Activated naive CD8-positive, alpha-beta T cell treated with anti-CD3 and anti-CD28 coated beads, Interleukin-2, amount 10 ng/mL, durations not matched to agents 7 days and 5 days (primary cell): Measurements from ENCODE around the gene OR4D6. TPM values are rescaled to one million over a fixed set of nuclear protein-coding genes. Genes with fewer than 3 reads are reported as not detected.

Source experiments
- ATAC-seq: fragments of 150-1000 bp; cut with Tn5 transposase; one replicate; pipeline ENCODE4 v1.10.0; 2021; ENCODE audit warnings: low read depth, moderate library complexity
- POLR2A ChIA-PET: fragments of 350-600 bp; sonication (Branson Sonifier 250); formaldehyde crosslinking; loops from one replicate; lab custom pipeline; 2021; ENCODE audit warnings: antibody characterized with exemption; lab: Charles Lee
- DNase-seq: peaks from one replicate; pipeline ENCODE4 v3.0.0; 2021
- H3K27ac Mint-ChIP-seq: one replicate; pipeline ENCODE4 v1.8.0; 2022; ENCODE audit warnings: mild to moderate bottlenecking, mixed read lengths
- H3K27me3 Mint-ChIP-seq: one replicate; pipeline ENCODE4 v1.8.0; 2022; ENCODE audit warnings: mild to moderate bottlenecking, moderate library complexity, mixed read lengths
- H3K36me3 Mint-ChIP-seq: one replicate; pipeline ENCODE4 v1.8.0; 2021; ENCODE audit warnings: mild to moderate bottlenecking, mixed read lengths
- H3K4me1 Mint-ChIP-seq: one replicate; pipeline ENCODE4 v1.8.0; 2021; ENCODE audit warnings: mixed read lengths
- H3K4me3 Mint-ChIP-seq: one replicate; pipeline ENCODE4 v1.8.0; 2022; ENCODE audit warnings: mild to moderate bottlenecking, moderate library complexity, mixed read lengths
- H3K9me3 Mint-ChIP-seq: one replicate; pipeline ENCODE4 v1.8.0; 2021; ENCODE audit warnings: mixed read lengths
- total RNA-seq, 2 experiments: library from RNA; stranded (reverse); gene quantifications; one replicate each; pipeline ENCODE4 v1.2.3, GENCODE V29; 2021

OR4D6 gene
- total RNA-seq, 2 experiments from 2014 or later, result not detected

DNA sequence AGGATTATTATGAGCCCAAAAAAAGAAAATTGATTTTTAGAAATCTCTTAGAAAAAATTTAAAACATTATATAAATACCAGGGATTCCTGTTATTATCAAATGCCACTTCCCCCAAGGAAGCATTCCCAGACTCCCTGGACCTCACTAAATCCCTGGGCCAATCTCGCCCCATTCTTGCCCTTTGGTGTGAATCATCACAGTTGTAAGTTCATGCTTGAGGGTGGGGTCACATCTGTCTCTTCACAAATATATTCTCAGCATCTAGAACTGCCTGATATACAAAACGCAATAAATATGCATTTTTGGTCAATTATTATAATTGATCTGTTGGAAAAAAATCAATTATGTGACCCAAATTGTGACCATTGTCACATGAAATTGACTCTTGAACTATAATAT lies 8.3 kb upstream of the OR4D6 start:
- Mint-ChIP-seq H3K27me3 (peaks cover 22% of the 10 kb centered on the region), H3K27ac (no peak overlapping the region), H3K36me3 (no peaks in the 10 kb centered on the region), H3K4me3 (no peak overlapping the region), H3K4me1 (no peaks in the 10 kb centered on the region), H3K9me3 (peaks cover 11% of the 10 kb centered on the region)
- POLR2A ChIA-PET, result no interaction called here
- ATAC-seq, result no peak
- no peak for DNase-seq

DNA sequence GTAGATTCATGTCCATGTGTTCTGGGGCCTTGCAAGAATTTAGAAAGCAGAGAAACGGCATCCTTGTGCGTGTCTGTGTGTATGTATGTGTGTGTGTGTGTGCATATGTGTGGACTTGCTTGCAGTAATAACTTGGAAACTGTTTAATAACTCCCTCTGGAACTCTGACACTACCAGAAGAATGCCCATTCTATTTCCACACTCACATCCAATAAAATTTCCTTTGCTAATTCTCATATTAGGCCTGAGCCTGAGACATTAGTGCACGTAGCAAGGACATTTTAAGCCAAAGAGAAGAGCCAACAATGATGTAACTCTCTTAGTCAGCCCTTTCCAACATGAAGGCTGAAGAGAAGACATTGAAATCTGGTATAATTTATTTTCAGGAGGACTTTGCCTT lies 3.2 kb downstream of the OR4D6 start:
- DNase-seq (no peak), ATAC-seq (no peak)
- Mint-ChIP-seq H3K4me1 (no peaks in the 10 kb centered on the region), H3K27ac (no peak overlapping the region), H3K27me3 (peaks cover 15% of the 10 kb centered on the region), H3K4me3 (no peak overlapping the region), H3K36me3 (no peaks in the 10 kb centered on the region), H3K9me3 (no peaks in the 10 kb centered on the region)
- POLR2A ChIA-PET, result no interaction called here

DNA sequence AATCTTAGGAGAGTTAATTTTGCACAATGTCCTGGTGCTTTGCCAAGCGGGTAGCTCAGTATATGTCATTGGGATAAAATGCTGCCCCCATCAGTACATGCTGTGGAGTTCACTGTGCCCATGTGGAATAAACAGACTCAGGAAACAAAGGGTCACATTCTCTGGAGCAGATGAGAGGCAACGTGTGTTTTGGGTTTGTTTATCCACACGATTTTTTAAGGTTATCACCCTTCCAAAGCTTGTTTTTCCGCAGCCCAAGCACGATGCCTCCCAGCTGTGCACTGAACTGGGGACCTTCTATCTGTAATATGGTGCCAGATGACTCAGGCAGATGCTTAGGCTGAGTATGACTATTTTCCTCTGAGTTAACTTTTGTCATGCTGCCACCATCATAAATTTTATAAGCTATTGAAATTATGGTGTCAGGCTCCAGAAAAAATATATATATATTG lies 6.5 kb downstream of the OR4D6 start:
- no peaks in the 10 kb centered on the region for H3K9me3 Mint-ChIP-seq

DNA sequence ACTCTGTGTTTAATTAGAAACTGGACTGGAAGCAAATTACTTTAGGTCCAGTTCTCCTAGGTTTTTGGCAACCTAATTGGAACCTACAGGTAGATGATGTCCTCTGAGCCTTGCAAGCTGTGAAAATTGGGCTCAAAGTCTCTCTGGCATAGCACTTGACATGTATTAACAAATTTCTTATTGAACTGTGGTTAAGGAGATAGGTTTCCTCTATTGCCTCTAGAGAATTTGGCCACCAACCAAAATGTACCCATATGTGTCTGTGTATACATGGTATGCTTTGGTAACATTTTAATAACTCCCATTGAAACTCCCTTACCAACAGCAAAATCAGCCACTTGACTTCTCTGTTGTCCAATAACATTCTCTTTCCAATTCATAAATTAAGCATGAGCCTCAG lies 16.3 kb downstream of the OR4D6 start, which contains the start of gene OR4D10:
Gene OR4D10, plus strand, starts transcription at position 301 of the 400 bp plus-strand sequence. CDS start 4,115 bp downstream, outside the sequence.
- Mint-ChIP-seq H3K36me3 (no peaks in the 10 kb centered on the region), H3K9me3 (no peaks in the 10 kb centered on the region), H3K27me3 (peaks cover 16% of the 10 kb centered on the region), H3K4me3 (no peak within 1 kb of the TSS), H3K27ac (no peak within 1 kb of the TSS), H3K4me1 (no peaks in the 10 kb centered on the region)
- DNase-seq (no peak), ATAC-seq (no peak)
- POLR2A ChIA-PET, result interaction anchor here (0.5 kb wide), 1 partner anchor 796 kb away, joined by 3 read pairs; no protein-coding TSS in a partner anchor

More for the DNA sequence above, 6.5 kb downstream of the OR4D6 start:
- DNase-seq, result no peak
- no peaks in the 10 kb centered on the region for H3K36me3 Mint-ChIP-seq
- H3K27me3 Mint-ChIP-seq, result peaks cover 16% of the 10 kb centered on the region
- POLR2A ChIA-PET, result no interaction called here
- no peak for ATAC-seq
- no peaks in the 10 kb centered on the region for H3K4me1 Mint-ChIP-seq
- H3K4me3 Mint-ChIP-seq, result no peak overlapping the region
- H3K27ac Mint-ChIP-seq, result no peak overlapping the region

DNA sequence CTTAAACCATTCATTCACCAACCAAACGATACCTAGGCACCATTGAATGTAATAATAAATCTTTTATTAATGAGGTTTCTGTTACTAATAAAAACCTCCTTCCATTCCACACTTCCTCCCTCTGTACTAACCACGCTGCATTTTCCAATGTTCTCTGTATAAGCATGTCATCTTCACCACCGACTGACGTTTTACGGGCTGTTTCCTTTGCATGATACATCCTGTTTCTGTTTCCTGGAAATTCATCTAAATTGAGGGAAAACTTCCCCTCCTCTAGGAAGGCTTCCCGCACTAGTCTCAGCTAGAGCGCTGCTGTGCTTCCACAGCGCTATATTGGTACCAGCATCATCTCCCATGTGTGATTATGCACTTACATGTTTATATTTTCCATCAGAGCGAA lies 18.4 kb downstream of the OR4D6 start:
- POLR2A ChIA-PET, result no interaction called here
- Mint-ChIP-seq H3K36me3 (no peaks in the 10 kb centered on the region), H3K27me3 (peaks cover 12% of the 10 kb centered on the region), H3K4me3 (no peak overlapping the region), H3K9me3 (no peaks in the 10 kb centered on the region), H3K4me1 (no peaks in the 10 kb centered on the region), H3K27ac (no peak overlapping the region)
- DNase-seq (no peak), ATAC-seq (no peak)

DNA sequence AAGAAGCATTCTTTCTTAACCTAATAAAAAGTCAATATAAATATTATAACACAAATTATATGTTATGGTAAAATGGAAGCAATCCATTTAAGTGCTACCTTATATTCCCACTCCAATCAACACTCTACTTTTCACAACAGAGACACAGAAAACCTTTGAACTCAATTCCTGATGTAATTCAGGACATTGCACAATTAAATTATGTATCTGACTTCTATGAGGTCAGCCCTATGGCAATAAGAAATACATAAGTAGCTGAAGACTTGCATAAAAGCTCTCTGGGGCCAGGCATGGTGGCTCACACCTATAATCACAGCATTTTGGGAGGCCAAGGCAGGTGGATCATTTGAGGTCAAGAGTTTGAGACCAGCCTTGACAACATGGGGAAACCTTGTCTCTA lies 23.1 kb downstream of the OR4D6 start:
- peaks cover 9% of the 10 kb centered on the region for H3K27me3 Mint-ChIP-seq
- no peak for DNase-seq
- H3K9me3 Mint-ChIP-seq, result no peaks in the 10 kb centered on the region
- POLR2A ChIA-PET, result no interaction called here
- H3K36me3 Mint-ChIP-seq, result no peaks in the 10 kb centered on the region
- no peak for ATAC-seq
- no peaks in the 10 kb centered on the region for H3K4me1 Mint-ChIP-seq
- H3K27ac Mint-ChIP-seq, result no peak overlapping the region
- no peak overlapping the region for H3K4me3 Mint-ChIP-seq

DNA sequence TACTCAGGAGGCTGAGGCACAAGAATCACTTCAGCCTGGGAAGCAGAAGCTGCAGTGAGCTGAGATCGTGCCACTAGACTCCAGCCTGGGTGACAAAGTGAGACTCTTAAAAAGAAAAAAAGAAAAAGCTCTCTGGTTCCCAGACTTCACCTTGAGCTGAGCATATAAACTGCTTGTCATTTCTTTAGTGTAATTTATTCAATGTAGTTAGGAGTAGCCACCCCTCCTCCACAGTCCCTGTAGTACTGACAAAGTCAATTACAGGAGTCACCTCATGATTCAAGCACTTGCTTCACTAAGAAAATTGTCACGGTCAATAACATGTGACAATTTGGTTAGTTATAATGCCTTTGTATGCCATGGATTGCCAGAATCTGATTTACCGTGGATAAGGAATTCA lies 23.6 kb downstream of the OR4D6 start:
- POLR2A ChIA-PET, result no interaction called here

DNA sequence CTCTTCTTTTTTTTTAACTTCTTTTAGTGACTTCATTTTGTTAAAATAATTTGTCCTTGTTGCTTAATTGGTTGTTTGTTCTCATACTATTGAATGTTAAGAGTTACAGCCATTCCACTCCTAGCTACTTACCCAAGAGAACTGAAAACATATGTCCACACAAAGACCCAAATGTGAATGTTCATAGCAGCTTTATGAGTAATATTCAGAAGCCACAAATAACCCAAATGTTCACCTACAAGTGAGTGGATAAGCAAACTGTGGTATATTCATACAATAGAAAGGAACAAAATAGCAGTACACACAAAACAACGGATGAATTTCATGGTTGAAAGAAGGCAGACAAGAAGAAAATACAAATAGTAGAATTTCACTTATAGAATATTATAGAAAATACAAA lies 45.2 kb downstream of the OR4D6 start:
- peaks cover 11% of the 10 kb centered on the region for H3K27me3 Mint-ChIP-seq
- H3K4me3 Mint-ChIP-seq, result no peak overlapping the region
- POLR2A ChIA-PET, result interaction anchor here (0.6 kb wide), 1 partner anchor 35 kb away, joined by 4 read pairs; no protein-coding TSS in a partner anchor
- H3K36me3 Mint-ChIP-seq, result peaks cover 1% of the 10 kb centered on the region
- DNase-seq, result no peak
- peaks cover 8% of the 10 kb centered on the region for H3K4me1 Mint-ChIP-seq
- no peak for ATAC-seq
- no peak overlapping the region for H3K27ac Mint-ChIP-seq
- H3K9me3 Mint-ChIP-seq, result peaks cover 5% of the 10 kb centered on the region

More for the DNA sequence above, 23.6 kb downstream of the OR4D6 start:
- H3K9me3 Mint-ChIP-seq, result no peaks in the 10 kb centered on the region
- no peak overlapping the region for H3K27ac Mint-ChIP-seq
- H3K36me3 Mint-ChIP-seq, result no peaks in the 10 kb centered on the region
- DNase-seq (no peak), ATAC-seq (no peak)
- H3K27me3 Mint-ChIP-seq, result peaks cover 9% of the 10 kb centered on the region
- H3K4me3 Mint-ChIP-seq, result no peak overlapping the region
- H3K4me1 Mint-ChIP-seq, result no peaks in the 10 kb centered on the region

DNA sequence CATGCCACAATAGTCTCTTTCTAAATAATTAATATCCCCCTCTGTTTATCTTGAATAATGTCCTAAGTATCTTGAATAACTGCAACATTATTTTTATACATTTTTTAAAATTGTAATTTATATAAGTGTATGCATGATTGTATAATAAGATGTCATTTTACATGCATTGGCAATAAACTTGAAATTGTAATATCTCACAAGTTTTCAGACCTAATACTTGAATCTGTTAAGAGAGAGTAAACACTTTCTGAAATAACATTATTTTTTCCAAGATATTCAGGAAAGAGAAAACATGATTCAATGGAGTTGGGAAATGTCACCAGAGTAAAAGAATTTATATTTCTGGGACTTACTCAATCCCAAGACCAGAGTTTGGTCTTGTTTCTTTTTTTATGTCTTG lies 46.5 kb downstream of the OR4D6 start, which contains the start of gene OR4D11:
Gene OR4D11, plus strand, starts transcription at position 301 of the 400 bp plus-strand sequence. Its CDS starts 0 bp downstream, at position 301.
- H3K4me1 Mint-ChIP-seq, result peaks cover 8% of the 10 kb centered on the region
- H3K9me3 Mint-ChIP-seq, result peaks cover 5% of the 10 kb centered on the region
- peaks cover 1% of the 10 kb centered on the region for H3K36me3 Mint-ChIP-seq
- POLR2A ChIA-PET, result no interaction called here
- H3K27ac Mint-ChIP-seq, result no peak within 1 kb of the TSS
- H3K4me3 Mint-ChIP-seq, result no peak within 1 kb of the TSS
- peaks cover 5% of the 10 kb centered on the region for H3K27me3 Mint-ChIP-seq
- no peak for ATAC-seq
- DNase-seq, result no peak

Other genes with a start within 250 kb of the OR4D6 start
- gene MPEG1, start 244.0 kb upstream of the OR4D6 start, total RNA-seq, result 1 to 10 TPM; 1.7 to 2.0 TPM
- gene OR5AN1, start 98.1 kb upstream of the OR4D6 start, total RNA-seq, result not detected
- not detected for gene OR5A2, start 30.5 kb upstream of the OR4D6 start, total RNA-seq
- not detected for gene OR5A1, start 20.5 kb upstream of the OR4D6 start, total RNA-seq
- not detected for gene OR4D10, start 16.4 kb downstream of the OR4D6 start, total RNA-seq
- gene OR4D11, start 46.6 kb downstream of the OR4D6 start, total RNA-seq, result not detected
- gene OR4D9, start 54.6 kb downstream of the OR4D6 start, total RNA-seq, result not detected
- gene OSBP, start 158.8 kb downstream of the OR4D6 start, total RNA-seq, result 10 to 100 TPM; 41.6 to 41.8 TPM
- 10 to 100 TPM; 52.9 to 54.1 TPM for gene PATL1, start 212.1 kb downstream of the OR4D6 start, total RNA-seq